Activated CD8-positive, alpha-beta memory T cell treated with anti-CD3 and anti-CD28 coated beads for 24 hours (primary cell): Measurements from ENCODE around the gene TBC1D9.

Experiments
- DNase-seq: peaks from one replicate; pipeline ENCODE4 v3.0.0-alpha.2; 2020

The TBC1D9 gene

GRCh38 chr4:140644470-140645185, 111.6 kb downstream of the TBC1D9 start:
- DNase-seq: no peak

GRCh38 chr4:140643571-140644055, 112.6 kb downstream of the TBC1D9 start:
- no peak for DNase-seq

GRCh38 chr4:140642674-140643437, 113.3 kb downstream of the TBC1D9 start:
- no peak for DNase-seq

GRCh38 chr4:140641789-140642439, 114.3 kb downstream of the TBC1D9 start:
- no peak for DNase-seq

GRCh38 chr4:140641105-140641555, 115.1 kb downstream of the TBC1D9 start:
- no peak for DNase-seq

GRCh38 chr4:140640150-140640748, 115.9 kb downstream of the TBC1D9 start:
- no peak for DNase-seq

GRCh38 chr4:140639066-140639465, 117.1 kb downstream of the TBC1D9 start:
- no peak for DNase-seq

GRCh38 chr4:140637836-140638235, 118.3 kb downstream of the TBC1D9 start:
- DNase-seq: no peak

GRCh38 chr4:140635606-140636005, 120.6 kb downstream of the TBC1D9 start:
- no peak for DNase-seq

GRCh38 chr4:140633951-140634350, 122.2 kb downstream of the TBC1D9 start:
- DNase-seq: no peak

GRCh38 chr4:140633124-140633523, 123.1 kb downstream of the TBC1D9 start:
- DNase-seq: no peak

- DNase-seq: no peak
Observed at GRCh38 chr4:140630246-140630645, 125.9 kb downstream of the TBC1D9 start.

- DNase-seq: no peak
Observed at GRCh38 chr4:140628016-140628415, 128.2 kb downstream of the TBC1D9 start.

- DNase-seq: no peak
Observed at GRCh38 chr4:140626661-140627376, 129.4 kb downstream of the TBC1D9 start.

GRCh38 chr4:140622333-140622958, 133.7 kb downstream of the TBC1D9 start:
- no peak for DNase-seq

- no peak for DNase-seq
Observed at GRCh38 chr4:140621161-140621560, 135.0 kb downstream of the TBC1D9 start.

GRCh38 chr4:140617499-140618248, 138.5 kb downstream of the TBC1D9 start:
- no peak for DNase-seq

- DNase-seq: no peak
Observed at GRCh38 chr4:140615451-140615850, 140.7 kb downstream of the TBC1D9 start.

GRCh38 chr4:140612357-140612756, 143.8 kb downstream of the TBC1D9 start:
- no peak for DNase-seq

- no peak for DNase-seq
Observed at GRCh38 chr4:140611854-140612253, 144.3 kb downstream of the TBC1D9 start.
